ENCODE measurements around the gene TMEM163.
"Not testable (repeated sequence)": the region's sequence is repeated elsewhere in the genome, so short reads cannot be mapped to it uniquely, and the experiment has no call there.

Gene TMEM163

DNA sequence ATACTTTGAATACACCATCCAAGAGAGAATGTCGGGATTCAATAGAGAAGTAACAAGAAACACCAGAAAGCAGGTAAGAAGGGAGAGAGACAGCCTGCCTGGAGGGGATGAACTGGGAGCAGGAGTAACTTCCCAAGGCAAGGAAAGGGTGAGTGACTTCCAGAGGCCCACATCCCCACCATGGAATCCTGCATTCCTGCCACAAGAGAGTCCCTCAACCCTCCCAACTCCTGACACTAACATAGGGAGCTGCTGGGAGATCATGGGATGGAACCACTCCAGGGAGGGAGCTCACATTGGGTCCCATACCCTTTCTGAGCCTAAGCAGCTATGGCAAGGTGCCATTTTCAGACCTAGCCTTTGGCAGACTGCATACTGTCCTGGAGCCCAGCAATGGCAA is 5.5 kb upstream of the TMEM163 start:
- in situ Hi-C loops (cut with HindIII; ENCODE audit: low sequenced_read_pairs): no loop called here

DNA sequence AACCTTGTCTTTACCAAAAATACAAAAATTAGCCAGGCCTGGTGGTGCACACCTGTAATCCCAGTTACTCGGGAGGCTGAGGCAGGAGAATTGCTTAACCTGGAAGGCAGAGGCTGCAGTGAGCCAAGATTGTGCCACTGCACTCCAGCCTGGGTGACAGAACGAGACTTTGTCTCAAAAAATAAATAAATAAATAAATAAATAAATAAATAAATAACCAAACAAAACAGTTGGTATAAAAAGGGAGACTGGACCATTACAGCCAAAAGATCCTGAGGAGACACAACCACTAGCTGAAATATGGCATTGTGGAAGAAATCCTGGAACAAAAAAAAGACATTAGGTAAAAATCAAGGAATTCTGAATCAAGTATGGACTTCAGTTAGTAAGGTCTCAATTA is 4.9 kb upstream of the TMEM163 start:
- in situ Hi-C loops (cut with HindIII; ENCODE audit: low sequenced_read_pairs): not testable (repeated sequence)

DNA sequence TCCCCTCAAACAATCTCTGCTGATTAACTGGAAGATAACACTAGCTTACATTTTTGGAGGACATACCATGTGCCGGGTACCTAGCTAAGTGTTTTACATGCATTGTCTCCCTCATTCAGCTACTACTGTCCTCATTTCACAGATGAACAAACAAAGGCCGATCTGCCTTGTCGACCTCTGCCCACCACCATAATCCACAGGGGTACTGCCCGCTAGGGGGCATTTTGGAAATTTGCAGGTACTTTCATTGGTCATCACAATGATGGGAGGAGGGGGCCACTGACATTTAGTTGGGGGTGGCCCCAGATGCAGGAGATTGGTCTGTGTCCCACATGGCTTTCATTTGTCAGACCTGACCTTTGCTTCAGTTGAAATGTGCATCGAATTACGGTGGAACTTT is 3.9 kb upstream of the TMEM163 start:
- in situ Hi-C loops (cut with HindIII; ENCODE audit: low sequenced_read_pairs): no loop called here

DNA sequence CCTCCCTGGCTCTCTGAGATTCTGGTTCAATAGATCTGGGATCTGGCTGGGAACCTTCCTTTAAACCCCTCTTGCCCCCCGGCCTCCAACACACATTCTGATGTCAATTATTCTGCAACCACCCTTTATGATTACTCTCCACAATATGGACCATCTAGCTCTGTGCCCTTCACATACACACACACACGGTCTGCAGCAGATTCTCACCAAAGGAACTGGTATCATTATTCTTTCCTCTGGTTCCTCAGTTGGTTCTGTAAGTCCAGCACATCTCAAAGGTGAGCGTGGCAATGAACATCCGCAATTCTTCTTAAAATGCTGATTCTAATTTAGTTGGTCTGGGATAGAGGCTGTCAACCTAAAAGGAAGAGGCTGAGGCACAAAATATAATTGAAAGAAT is 2.8 kb upstream of the TMEM163 start:
- in situ Hi-C loops (cut with HindIII; ENCODE audit: low sequenced_read_pairs): no loop called here

DNA sequence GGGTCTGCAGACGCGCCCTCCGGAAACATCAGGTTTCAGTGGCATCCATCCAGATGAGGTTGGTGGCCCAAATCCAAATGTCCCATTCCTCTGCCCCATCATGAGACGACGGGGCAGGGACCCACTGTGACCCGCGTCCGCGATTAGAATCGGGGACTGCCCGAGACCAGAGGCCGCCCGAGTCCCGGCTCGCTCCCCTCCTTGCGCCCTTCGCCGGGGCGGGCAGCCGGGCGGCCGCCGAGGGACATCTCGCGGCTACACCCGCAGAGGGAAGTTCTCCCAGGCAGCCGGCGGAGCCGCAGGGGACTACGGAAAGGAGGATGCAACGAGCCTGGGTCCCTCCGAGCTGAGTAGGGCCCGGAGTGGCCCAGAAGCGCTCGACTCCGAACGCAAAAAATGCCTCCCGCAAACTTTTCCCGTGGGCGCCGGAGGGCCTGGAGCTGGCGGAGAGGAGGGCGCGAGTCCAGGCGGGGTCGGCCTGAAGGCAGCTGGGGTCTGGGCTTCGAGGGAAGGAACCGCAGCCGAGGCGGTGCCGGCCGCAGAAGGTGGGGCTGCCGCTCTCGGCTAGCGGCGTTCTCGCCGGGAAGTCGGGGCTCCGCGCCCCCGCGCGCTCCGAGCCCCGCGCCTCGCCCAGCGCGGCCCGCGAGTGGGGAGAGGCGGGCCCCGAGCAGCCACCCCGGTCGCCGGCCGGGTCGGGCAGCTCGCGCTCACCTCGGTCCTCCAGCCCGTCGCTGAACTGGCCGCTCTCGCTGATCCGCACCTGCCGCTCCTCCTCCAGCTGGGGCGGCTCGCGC is 580 bp downstream of the TMEM163 start:
- in situ Hi-C loops (cut with HindIII; ENCODE audit: low sequenced_read_pairs): no loop called here

DNA sequence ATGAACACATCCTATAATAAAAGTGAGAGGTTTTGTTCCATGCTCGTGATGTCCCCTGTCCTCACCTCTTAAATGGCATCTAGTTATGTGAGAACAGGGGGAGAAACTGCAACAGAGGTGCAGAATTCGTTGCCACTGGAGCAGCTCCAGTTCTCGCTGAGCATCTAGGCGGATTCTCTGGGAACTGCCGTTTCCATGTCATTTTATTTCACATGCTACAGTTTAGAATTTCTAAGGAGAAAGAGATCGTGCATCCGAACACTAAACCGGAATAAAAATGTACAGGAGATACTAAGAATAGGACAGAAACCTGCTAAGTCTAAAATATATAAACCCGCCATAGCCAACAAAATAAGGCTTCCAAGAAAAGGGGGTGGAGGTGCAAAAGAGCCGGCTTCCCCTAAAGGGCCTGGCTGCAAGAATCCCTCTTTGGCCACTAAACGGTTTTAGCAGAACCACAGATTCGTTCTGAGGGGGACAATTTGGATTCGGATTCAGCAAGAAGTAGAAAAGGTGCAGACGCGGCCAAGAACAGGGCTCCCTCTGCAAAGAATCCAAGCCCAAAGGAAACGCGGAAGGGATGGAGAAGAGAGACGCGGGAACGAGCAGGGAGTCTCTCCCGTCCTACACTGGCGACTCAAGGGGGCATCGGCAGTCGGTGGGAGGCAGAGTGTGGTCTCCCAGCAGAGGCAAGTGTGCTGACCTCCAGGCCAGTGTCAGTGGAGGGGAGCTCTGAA is 1.3 kb downstream of the TMEM163 start:
- in situ Hi-C loops (cut with HindIII; ENCODE audit: low sequenced_read_pairs): no loop called here

DNA sequence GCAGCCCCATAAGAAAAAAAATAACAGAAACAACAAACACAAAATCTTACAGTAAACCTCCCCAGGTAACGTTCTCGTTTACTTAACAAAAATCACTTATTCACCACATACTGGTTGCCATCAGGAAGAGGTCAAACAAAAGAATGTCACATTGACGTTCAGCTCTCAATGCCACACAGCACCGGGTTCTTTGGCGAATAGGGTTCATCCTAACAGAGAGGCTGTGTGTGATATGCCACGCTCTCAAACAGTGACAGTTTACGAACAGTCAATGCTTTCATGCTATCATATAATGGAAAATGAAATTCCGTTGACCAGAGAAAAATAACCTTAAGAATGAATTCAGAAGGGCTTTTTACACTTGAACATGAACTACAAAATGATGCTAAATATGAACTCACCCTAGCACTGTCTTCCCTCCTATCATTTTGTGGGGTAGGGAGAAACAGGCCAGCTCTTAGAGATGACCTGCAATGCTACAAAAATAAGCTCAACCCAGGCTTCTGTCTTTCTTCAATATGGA is 2.0 kb downstream of the TMEM163 start:
- in situ Hi-C loops (cut with HindIII; ENCODE audit: low sequenced_read_pairs): no loop called here

DNA sequence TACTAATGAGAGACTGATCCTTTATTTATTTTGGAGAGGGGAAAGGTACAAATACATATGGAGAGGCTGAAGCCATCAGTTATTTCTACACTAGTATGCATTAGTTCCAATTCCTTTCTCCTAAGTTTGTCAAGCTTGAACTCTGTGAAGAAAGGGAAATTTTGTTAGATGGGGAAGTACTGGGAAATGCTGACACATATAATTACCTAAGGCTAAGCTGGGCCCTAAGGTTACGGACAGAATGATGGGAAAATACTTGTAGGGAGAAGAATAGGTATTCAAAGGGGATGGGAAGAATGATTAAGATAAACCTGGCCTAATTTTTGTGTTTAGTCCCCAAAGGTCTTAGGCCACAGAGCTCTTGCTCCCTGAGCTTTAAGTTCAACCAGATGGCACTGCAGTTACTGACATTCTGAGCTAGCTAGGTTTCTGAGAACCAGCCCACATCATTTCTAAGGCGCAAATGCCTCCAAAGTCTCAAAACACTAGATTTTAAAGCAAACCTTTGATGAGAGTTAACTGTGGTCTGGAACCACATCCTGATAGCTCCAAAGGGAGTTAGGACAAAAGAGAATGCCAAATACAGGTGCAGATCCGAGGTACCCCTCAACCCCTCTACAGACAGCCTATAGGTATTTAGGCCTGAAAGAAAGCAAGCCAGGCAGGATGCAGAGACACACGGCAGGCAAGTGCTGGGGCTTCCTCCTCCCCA is 2.7 kb downstream of the TMEM163 start:
- in situ Hi-C loops (cut with HindIII; ENCODE audit: low sequenced_read_pairs): no loop called here

DNA sequence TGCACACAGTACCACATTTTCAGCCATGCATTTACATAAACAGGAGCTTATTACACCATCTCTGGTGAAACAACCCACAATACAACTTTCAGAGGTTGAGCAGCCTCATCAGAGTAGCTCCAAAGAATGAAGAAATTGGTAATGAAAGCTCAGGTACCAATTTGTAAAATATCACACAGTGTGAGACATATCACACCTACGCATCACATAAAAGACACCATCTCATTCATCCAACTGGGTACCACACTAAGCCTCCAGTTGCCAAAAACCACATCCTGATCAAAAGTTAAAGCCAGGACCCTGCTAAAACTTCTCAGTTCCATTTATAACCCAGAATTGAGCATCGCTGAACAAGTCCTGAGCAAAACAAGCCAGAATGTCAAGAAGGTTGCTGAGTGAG is 4.6 kb downstream of the TMEM163 start:
- in situ Hi-C loops (cut with HindIII; ENCODE audit: low sequenced_read_pairs): no loop called here

DNA sequence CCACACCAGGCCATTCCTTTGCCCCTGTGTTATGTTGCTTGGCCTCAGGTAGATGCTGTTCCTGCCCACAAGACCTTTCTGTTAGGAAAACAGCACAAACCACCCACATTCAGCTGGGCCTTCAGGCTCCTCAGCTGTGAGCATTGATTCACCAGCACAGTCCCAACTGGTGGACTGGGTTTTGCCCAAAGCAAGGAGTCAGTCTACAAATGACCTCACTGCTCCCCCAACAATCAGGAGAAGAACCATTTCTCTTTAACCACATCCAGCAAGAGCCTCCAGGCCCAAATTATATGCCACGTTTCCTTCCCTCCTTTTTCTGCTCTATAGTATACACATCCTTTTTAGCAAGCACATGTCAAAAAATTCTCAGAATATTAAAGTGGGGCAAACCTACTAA is 5.2 kb downstream of the TMEM163 start:
- in situ Hi-C loops (cut with HindIII; ENCODE audit: low sequenced_read_pairs): no loop called here

DNA sequence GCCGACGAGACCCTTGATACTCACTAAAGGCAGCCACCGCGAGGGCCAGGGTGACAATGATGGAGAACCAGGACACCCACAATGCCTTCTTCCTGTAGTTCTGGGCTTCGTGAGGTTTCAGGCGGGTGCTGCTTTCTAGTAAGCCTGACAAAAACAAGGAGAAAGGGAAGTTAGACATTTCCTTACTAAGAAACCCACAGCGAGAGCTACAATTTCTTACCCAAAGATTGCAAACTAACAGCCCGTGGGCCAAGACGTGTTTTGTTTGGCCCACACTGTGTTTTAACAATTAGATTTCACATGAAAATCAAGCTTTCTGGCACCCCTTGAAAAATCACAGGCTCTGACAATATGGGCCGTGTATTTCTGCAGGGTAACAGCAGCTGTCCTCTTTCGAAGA is 5.6 kb downstream of the TMEM163 start:
- in situ Hi-C loops (cut with HindIII; ENCODE audit: low sequenced_read_pairs): no loop called here

DNA sequence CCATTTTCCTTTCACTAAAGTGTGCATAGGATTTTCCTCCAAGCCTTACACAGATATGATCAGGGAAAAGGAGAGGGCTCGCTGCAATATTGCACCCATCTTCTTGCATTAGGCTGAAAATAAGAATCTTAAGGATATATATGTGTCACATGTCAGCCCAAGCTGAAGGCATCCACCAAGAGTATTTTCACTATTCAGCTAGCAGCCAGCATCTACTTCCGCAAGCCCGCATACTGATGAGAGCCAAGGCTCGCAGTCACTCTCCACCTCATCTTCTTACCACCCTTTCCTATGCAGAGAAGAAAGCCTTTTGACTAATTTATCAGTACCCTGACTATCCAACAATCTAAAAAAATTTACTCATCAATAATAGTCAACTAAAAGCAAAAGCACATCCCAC is 6.1 kb downstream of the TMEM163 start:
- in situ Hi-C loops (cut with HindIII; ENCODE audit: low sequenced_read_pairs): no loop called here

DNA sequence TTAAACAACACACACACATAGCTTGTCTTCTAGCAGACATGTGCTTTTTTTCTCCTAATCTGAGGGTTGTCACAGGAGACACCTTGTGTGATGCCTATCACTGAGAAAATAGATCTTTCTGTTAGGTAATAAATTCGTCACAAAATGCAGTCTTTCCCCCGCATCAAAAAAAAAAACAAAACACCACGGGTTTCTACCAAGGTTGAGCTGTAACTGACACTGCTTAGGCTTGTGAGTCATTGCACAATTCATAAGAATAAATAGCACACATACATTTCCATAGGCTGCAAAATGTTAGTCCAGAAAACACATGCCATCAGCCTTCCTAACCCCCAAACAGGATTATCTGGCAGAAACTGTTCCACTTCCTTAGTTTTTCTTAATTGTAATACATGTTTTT is 6.5 kb downstream of the TMEM163 start:
- in situ Hi-C loops (cut with HindIII; ENCODE audit: low sequenced_read_pairs): no loop called here

DNA sequence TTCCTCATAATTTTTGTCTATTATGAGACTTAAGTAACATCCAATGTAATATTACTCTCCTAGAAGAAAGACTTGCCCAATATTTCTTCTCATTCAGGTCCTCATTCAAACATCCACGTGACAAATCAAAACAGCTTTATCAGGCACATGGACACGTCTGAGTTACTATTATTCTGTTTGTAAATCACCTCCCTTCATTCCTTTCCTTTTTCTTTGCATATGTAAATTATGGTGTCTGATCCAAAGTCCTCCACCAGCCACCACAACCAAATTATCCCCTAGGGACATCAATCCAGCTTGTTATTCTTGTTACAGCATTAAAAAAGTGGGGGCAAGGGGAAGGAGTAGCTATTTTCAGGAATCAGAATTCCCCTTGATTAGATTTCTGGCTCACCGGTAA is 7.1 kb downstream of the TMEM163 start:
- in situ Hi-C loops (cut with HindIII; ENCODE audit: low sequenced_read_pairs): no loop called here

DNA sequence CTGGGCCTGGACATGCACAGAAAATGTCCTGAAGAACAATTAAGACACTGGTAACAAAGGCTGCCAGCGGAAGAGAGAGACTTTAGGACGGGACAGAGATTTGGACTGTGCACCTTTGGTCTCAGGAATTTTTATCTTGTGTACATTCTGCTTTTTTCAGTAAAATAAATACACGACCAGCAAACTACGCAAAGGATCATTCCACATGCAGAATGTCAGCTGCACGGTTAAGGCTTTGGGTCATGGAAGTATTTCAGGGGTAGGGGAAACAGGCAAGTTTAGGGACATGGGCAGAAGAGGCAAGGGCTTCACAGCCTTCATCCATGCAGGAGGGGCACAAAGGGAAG is 11.5 kb downstream of the TMEM163 start:
- in situ Hi-C loops (cut with HindIII; ENCODE audit: low sequenced_read_pairs): no loop called here

DNA sequence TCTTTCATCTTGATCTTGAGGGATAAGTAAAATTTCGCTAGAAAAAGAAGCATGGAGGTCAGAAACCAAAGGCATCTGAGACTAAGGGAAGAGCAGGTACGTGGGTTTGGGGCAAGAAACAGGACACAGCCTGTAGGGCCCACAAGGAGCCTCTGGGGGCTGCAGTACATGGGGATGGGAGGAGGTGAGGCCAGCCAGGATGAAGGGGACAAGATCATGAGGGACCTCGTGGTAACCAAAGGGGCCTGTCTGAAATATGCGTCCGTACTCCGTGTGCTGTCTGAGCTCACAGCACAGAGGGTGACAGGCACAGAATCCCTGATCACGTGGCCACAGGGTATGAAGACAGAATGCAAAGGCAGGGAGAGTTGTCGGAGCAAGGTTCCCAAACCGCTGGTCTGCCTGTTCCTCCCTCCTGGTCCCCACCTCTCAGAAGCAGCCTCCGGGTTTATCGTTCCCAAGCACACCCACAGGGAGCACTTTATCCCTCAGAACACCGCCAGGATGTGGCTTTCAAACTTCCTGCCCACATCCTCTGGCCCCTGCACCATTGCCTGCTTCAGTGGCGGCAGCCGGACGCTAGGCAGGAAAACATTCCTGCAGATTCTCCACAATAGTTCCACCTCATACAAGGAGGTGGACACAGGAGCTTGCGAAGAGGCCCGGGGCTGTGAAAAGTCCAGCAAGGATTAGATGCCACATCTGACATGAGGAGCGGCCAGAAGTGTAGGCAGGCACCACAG is 12.0 kb downstream of the TMEM163 start:
- in situ Hi-C loops (cut with HindIII; ENCODE audit: low sequenced_read_pairs): no loop called here

DNA sequence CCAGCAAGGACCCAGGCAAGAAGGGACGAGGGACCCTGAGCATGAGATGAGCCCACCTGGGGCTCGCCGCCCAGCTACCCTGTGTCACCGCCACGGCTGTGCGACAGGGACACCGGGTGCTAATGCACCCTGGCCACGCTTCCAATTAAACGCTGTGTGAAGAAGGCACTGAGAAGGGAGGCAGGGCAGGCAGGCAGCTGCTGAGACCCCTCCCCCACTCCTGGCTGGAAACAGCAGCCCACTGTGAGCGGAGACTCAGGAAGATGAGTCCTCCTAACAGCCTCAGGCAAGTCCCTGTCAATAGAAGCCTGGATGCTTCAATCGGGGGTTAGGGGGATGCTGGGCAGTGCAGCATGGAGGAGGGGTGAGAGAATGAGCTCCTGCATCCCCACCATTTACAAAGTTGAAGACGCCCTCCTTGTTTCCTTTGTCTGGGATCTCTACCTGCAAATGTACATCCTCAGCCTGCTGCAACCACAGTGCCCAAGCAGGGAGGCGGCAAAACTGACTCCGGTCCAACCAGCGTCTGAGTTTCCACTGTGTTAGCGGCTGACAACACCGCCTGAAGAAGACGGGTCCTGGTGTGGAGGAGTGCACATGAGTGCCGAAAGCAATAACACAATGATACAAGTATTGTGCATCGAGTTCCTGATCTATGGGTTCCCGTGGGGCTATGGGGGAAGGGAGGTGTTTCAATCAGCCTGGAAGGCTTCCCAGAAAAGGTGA is 12.8 kb downstream of the TMEM163 start:
- in situ Hi-C loops (cut with HindIII; ENCODE audit: low sequenced_read_pairs): no loop called here

DNA sequence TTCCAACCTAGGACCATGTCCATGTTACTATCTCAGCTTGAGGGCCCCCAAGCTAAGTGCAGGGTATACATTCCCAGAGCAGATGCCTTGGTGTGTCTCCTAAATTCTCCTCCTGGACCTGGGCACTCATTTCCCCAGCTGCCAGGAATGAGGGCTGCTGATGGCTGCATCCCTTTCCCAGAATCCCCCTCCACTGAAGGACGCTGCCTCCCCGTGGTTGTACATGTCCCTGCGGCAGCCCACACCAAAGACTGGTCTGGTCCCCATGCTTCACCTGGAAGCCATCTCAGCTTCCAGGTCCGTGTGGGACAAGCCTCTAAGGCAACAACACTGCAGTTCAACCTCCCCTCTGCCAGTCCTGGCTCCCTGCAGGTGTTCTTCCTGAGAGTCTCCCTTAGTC is 14.6 kb downstream of the TMEM163 start:
- in situ Hi-C loops (cut with HindIII; ENCODE audit: low sequenced_read_pairs): no loop called here

DNA sequence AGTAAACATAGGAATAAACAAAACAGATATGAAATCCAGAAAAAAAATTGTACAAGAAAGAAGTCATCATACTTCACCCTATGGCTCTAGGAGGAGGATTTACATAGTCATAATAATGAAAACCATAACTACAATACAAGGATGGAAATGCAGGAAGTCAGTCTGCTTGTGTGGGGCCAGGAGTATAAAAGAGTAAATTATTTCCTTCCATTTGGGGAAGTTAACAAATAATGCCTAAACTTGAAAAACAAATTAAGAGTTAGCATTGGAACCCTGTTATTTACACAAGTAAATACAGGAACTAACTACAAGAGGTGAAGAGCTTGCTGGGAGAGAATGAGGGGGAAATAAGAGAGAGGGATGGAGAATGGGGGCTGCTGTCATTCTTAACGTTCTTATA is 15.4 kb downstream of the TMEM163 start:
- in situ Hi-C loops (cut with HindIII; ENCODE audit: low sequenced_read_pairs): no loop called here

DNA sequence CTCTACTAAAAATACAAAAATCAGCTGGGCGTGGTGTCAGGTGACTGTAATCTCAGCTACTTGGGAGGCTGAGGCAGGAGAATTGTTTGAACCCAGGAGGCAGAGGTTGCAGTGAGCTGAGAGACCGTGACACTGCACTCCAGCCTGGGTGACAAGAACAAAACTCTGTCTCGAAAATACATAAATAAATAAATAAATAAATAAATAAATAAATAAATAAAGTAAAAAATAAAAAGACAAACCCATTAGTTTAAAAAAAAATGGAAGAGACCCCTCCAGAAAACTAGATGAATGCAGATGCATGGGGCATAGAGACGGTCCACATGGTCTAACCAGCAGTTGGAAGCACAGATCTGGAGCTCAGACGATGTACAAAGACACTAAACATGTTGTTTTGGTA is 18.1 kb downstream of the TMEM163 start:
- in situ Hi-C loops (cut with HindIII; ENCODE audit: low sequenced_read_pairs): no loop called here
